ENCODE data around the gene UNC5C. TPM values are rescaled to one million over a fixed set of nuclear protein-coding genes. Genes with fewer than 3 reads are reported as not detected.

UNC5C gene
- total RNA-seq, 2 experiments from 2014 or later, result not detected

DNA sequence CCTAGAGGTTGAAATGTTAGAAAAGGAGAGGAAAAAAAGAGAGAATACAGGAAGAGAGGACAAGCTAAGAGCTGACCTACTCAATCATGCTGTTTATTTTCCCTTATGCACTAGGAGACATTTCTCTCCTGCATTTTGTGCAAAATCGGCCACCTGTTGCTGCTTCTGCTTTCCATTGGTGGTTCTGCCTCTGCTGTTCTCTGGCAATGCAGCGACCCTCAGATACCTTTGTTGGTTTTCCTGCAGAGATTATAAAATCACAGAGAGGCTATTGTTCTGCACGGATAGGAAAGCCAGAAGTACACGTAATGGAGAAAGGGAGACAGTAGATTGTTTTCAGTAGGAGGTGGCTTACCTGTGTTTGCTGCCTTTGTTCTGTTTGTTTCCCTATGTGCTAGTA is 108.9 kb downstream of the UNC5C start:
- no peak overlapping the region for H3K4me2 ChIP-seq (ENCODE audit: low read length)
- no peaks in the 10 kb centered on the region for H4K20me1 ChIP-seq (ENCODE audit: insufficient read depth, low read length)
- H3K9me2 ChIP-seq (ENCODE audit: insufficient read depth, low read length), result no peaks in the 10 kb centered on the region
- POLR2A ChIA-PET, result no interaction called here
- BruUV-seq (replicated peaks), result no TSS peak
- H2AFZ ChIP-seq (ENCODE audit: low read length), result no peak overlapping the region
- CTCF ChIA-PET (ENCODE audit: unreplicated experiment), result no interaction called here
- DNase-seq (ENCODE audit: low spot score), result no peak
- H3K27ac ChIP-seq (ENCODE audit: low read depth, low read length, poor library complexity, severe bottlenecking), result no peak overlapping the region
- no peaks in the 10 kb centered on the region for H3K4me1 ChIP-seq (ENCODE audit: insufficient read depth, low read length, poor library complexity, severe bottlenecking)
- intact Hi-C loops (cut with micrococcal nuclease; ENCODE audit: unreplicated experiment), result no loop called here
- H3K9me3 ChIP-seq (ENCODE audit: low read length), result no peaks in the 10 kb centered on the region
- no peak overlapping the region for H3K4me3 ChIP-seq (ENCODE audit: low read depth, low read length, poor library complexity, severe bottlenecking)
- no peaks in the 10 kb centered on the region for H3K36me3 ChIP-seq (ENCODE audit: insufficient read depth, low read length)
- TF ChIP-seq, protein P1, sequence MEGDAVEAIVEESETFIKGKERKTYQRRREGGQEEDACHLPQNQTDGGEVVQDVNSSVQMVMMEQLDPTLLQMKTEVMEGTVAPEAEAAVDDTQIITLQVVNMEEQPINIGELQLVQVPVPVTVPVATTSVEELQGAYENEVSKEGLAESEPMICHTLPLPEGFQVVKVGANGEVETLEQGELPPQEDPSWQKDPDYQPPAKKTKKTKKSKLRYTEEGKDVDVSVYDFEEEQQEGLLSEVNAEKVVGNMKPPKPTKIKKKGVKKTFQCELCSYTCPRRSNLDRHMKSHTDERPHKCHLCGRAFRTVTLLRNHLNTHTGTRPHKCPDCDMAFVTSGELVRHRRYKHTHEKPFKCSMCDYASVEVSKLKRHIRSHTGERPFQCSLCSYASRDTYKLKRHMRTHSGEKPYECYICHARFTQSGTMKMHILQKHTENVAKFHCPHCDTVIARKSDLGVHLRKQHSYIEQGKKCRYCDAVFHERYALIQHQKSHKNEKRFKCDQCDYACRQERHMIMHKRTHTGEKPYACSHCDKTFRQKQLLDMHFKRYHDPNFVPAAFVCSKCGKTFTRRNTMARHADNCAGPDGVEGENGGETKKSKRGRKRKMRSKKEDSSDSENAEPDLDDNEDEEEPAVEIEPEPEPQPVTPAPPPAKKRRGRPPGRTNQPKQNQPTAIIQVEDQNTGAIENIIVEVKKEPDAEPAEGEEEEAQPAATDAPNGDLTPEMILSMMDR (conservative IDR thresholded peaks at IDR 0.05; ENCODE audit: low read length), result no peak
- TF ChIP-seq EZH2phosphoT487 (IDR thresholded peaks at IDR 0.05; ENCODE audit: borderline replicate concordance, low read depth, low read length), result no peak
- H3K79me2 ChIP-seq (ENCODE audit: insufficient read depth, low read depth, low read length), result no peaks in the 10 kb centered on the region

DNA sequence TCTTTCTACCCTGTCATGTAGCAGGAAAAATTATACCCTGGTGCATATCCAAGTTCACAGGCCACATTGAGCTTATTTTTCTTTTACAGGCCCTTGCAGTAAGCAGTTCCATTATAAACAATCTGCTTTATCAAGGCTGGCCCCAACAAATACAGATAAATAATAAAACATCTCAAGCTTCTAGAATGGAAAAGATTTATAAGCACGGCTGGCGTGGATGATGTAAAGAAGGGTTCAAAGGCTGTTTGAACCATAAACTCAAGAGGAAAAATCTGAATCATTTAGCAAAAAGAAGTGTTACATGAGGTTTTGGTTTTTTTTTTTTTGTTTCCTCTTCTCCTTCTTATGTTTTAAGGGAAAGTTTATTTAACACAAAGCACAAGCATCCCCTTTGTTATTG is 109.7 kb downstream of the UNC5C start:
- Histone ChIP-seq H3K4me3 (ENCODE audit: low read depth, low read length, poor library complexity, severe bottlenecking) (no peak overlapping the region), H3K9me3 (ENCODE audit: low read length) (no peaks in the 10 kb centered on the region), H4K20me1 (ENCODE audit: insufficient read depth, low read length) (no peaks in the 10 kb centered on the region), H3K4me2 (ENCODE audit: low read length) (no peak overlapping the region), H3K27ac (ENCODE audit: low read depth, low read length, poor library complexity, severe bottlenecking) (no peak overlapping the region), H3K79me2 (ENCODE audit: insufficient read depth, low read depth, low read length) (no peaks in the 10 kb centered on the region), H2AFZ (ENCODE audit: low read length) (no peak overlapping the region), H3K36me3 (ENCODE audit: insufficient read depth, low read length) (no peaks in the 10 kb centered on the region), H3K9me2 (ENCODE audit: insufficient read depth, low read length) (no peaks in the 10 kb centered on the region), H3K4me1 (ENCODE audit: insufficient read depth, low read length, poor library complexity, severe bottlenecking) (no peaks in the 10 kb centered on the region)
- TF ChIP-seq EZH2phosphoT487 (IDR thresholded peaks at IDR 0.05; ENCODE audit: borderline replicate concordance, low read depth, low read length), result no peak
- TF ChIP-seq, protein P1 (conservative IDR thresholded peaks at IDR 0.05; ENCODE audit: low read length), result no peak
- no TSS peak for BruUV-seq (replicated peaks)
- intact Hi-C loops (cut with micrococcal nuclease; ENCODE audit: unreplicated experiment), result no loop called here
- DNase-seq (ENCODE audit: low spot score), result no peak
- POLR2A ChIA-PET, result interaction anchor here (0.6 kb wide), 1 partner anchor 1021 kb away, joined by 3 read pairs; no protein-coding TSS in a partner anchor
- CTCF ChIA-PET (ENCODE audit: unreplicated experiment), result no interaction called here

DNA sequence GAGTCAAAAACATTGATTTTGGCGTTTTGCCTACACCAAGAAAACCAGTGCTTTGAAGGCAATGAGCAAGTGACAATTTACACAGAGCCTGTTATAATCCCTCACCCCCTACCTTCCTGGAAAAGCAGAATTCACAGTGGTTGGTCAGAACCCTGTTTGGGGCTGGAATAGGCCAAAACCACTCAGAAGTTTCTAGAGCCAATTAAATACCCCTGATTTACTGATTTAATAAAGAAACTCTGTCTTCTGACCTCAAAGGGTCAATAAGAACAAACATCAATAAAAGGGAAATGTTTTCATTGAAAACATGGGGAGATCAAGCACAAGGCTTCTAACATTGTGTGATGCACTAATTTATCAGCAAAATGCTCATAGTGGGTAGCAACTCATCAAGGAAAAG is 116.3 kb downstream of the UNC5C start:
- no peak for DNase-seq (ENCODE audit: low spot score)
- H3K27ac ChIP-seq (ENCODE audit: low read depth, low read length, poor library complexity, severe bottlenecking), result no peak overlapping the region
- H3K9me3 ChIP-seq (ENCODE audit: low read length), result no peaks in the 10 kb centered on the region
- intact Hi-C loops (cut with micrococcal nuclease; ENCODE audit: unreplicated experiment), result no loop called here
- no peak for TF ChIP-seq EZH2phosphoT487 (IDR thresholded peaks at IDR 0.05; ENCODE audit: borderline replicate concordance, low read depth, low read length)
- TF ChIP-seq, protein P1 (conservative IDR thresholded peaks at IDR 0.05; ENCODE audit: low read length), result no peak
- H3K9me2 ChIP-seq (ENCODE audit: insufficient read depth, low read length), result no peaks in the 10 kb centered on the region
- H3K4me1 ChIP-seq (ENCODE audit: insufficient read depth, low read length, poor library complexity, severe bottlenecking), result no peaks in the 10 kb centered on the region
- no peak overlapping the region for H3K4me3 ChIP-seq (ENCODE audit: low read depth, low read length, poor library complexity, severe bottlenecking)
- no peak overlapping the region for H3K4me2 ChIP-seq (ENCODE audit: low read length)
- H4K20me1 ChIP-seq (ENCODE audit: insufficient read depth, low read length), result no peaks in the 10 kb centered on the region
- POLR2A ChIA-PET, result no interaction called here
- CTCF ChIA-PET (ENCODE audit: unreplicated experiment), result no interaction called here
- H3K79me2 ChIP-seq (ENCODE audit: insufficient read depth, low read depth, low read length), result no peaks in the 10 kb centered on the region
- BruUV-seq (replicated peaks), result no TSS peak
- H2AFZ ChIP-seq (ENCODE audit: low read length), result no peak overlapping the region
- no peaks in the 10 kb centered on the region for H3K36me3 ChIP-seq (ENCODE audit: insufficient read depth, low read length)
